ENCODE results near the gene SPOCD1.

GRCh38 chr1:31742462-31743212 lies 73.2 kb downstream of the SPOCD1 start:
- TF ChIP-seq, protein P1, sequence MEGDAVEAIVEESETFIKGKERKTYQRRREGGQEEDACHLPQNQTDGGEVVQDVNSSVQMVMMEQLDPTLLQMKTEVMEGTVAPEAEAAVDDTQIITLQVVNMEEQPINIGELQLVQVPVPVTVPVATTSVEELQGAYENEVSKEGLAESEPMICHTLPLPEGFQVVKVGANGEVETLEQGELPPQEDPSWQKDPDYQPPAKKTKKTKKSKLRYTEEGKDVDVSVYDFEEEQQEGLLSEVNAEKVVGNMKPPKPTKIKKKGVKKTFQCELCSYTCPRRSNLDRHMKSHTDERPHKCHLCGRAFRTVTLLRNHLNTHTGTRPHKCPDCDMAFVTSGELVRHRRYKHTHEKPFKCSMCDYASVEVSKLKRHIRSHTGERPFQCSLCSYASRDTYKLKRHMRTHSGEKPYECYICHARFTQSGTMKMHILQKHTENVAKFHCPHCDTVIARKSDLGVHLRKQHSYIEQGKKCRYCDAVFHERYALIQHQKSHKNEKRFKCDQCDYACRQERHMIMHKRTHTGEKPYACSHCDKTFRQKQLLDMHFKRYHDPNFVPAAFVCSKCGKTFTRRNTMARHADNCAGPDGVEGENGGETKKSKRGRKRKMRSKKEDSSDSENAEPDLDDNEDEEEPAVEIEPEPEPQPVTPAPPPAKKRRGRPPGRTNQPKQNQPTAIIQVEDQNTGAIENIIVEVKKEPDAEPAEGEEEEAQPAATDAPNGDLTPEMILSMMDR (IDR thresholded peaks at IDR 0.05): no peak
- no peak for TF ChIP-seq POLR2A (IDR thresholded peaks at IDR 0.05)
